Right lobe of liver (tissue), 6 donors: Measurements from ENCODE around the gene UNC119B. TPM values are rescaled to one million over a fixed set of nuclear protein-coding genes. Genes with fewer than 3 reads are reported as not detected.
A peak's percentile ranks its signal among the peaks of the same experiment; 100 is the strongest.

Experiments
- ATAC-seq, 4 donors: fragments of 200-7000 bp; cut with Tn5 transposase; one replicate each; pipeline ENCODE4 v1.9.1; 2020; ENCODE audit warnings: mild to moderate bottlenecking in 4 of 4, moderate library complexity in 4 of 4
- DNase-seq, 3 donors: peaks; one replicate each; pipeline ENCODE4 v3.0.0-alpha.2; 2020
- H3K27ac ChIP-seq, 3 donors: fragments of 200-600 bp; one replicate each; pipeline ENCODE4 v1.8.0; 2022
- H3K27me3 ChIP-seq, 2 donors: fragments of 200-600 bp; one replicate each; pipeline ENCODE4 v1.8.0; 2022
- H3K36me3 ChIP-seq, 4 donors: fragments of 200-600 bp; sonication (generic) in 1 of 4; one replicate each; pipeline versions ENCODE4 v1.5.1 to v1.8.0; 2017 to 2022; ENCODE audit warnings: control low read depth in 1 of 4
- H3K4me1 ChIP-seq, 4 donors: fragments of 200-600 bp; sonication (generic) in 1 of 4; one replicate each; pipeline versions ENCODE4 v1.5.1 to v1.8.0; 2017 to 2022; ENCODE audit warnings: control low read depth in 1 of 4
- H3K4me3 ChIP-seq, 3 donors: fragments of 200-600 bp; one replicate each; pipeline ENCODE4 v1.8.0; 2022
- H3K9me3 ChIP-seq, 4 donors: fragments of 200-600 bp; sonication (generic) in 1 of 4; one replicate each; pipeline versions ENCODE4 v1.5.1 to v1.8.0; 2017 to 2022; ENCODE audit warnings: control low read depth in 1 of 4
- POLR2A ChIP-seq: fragments of 450-650 bp; IDR thresholded peaks from one replicate; pipeline ENCODE4 v1.6.1; 2017; ENCODE audit warnings: antibody characterized with exemption, mild to moderate bottlenecking
- WGBS: methylation state at CpG from one replicate; pipeline ENCODE4 v1.1.6; 2018; ENCODE audit warnings: low coverage, low lambda C conversion rate; ENCODE audit not compliant: insufficient coverage; ENCODE audit errors: missing lambda C conversion rate; 5-methylcytosine and 5-hydroxymethylcytosine counted together
- intact Hi-C, 2 donors: fragments of 100-400 bp; cut with DNase I; formaldehyde crosslinking; loops; one replicate each; pipeline versions ENCODE4 v1.11.2 to v1.14.1; 2022
- total RNA-seq, 6 experiments: library from RNA; depleted of rRNA in 2 of 6; stranded (reverse); fragments of >200 nt in 2 of 6; fragmentation: NEBNext Ultra II Directional in 3 of 6; extraction: Animal tissue kit (Norgen Biotek cat#: 25700) in 3 of 6; gene quantifications; one replicate each; pipeline versions ENCODE4 v1.1.0 to v1.2.4, GENCODE V29; 2016 to 2023
- TF ChIP-seq, protein P1 (sequence below), 4 donors: fragments of 200-600 bp in 3 of 4; fragments of 450-650 bp in 1 of 4; IDR thresholded peaks; one replicate each; pipeline versions ENCODE4 v1.5.1 to v1.8.0; 2016 to 2022; ENCODE audit warnings: antibody characterized with exemption in 4 of 4, mild to moderate bottlenecking in 2 of 4
- donor health status: DM: no; HTN: yes; CAD: no.
- donor health status: DM: no; HTN: no; CAD: no.
- donor health status: DM: no; HTN: no; CAD: no.
- donor health status: DM: no; HTN: yes; CAD: no.
- donor health status: DM: no; HTN: yes; CAD: no.

Gene UNC119B
- total RNA-seq, 6 experiments from 2014 or later: 4.7 to 10.2 (median 6.6) TPM

GRCh38 chr12:120736404-120737331 lies 26.4 kb downstream of the UNC119B start:
- peaks cover 0 to 24% (median 8%) of the 10 kb centered on the region in 4 donors for H3K4me1 ChIP-seq
- WGBS: 93% methylated on average over 6 of the region's 38 CpGs
- intact Hi-C loops: no loop called here
- no peak overlapping the region for H3K27ac ChIP-seq
- H3K27me3 ChIP-seq: no peaks in the 10 kb centered on the region
- no peak overlapping the region for H3K4me3 ChIP-seq
- H3K36me3 ChIP-seq: peaks cover 0 to 7% (median 0%) of the 10 kb centered on the region in 4 donors
- DNase-seq: no peak
- TF ChIP-seq POLR2A: no peak
- TF ChIP-seq, protein P1, sequence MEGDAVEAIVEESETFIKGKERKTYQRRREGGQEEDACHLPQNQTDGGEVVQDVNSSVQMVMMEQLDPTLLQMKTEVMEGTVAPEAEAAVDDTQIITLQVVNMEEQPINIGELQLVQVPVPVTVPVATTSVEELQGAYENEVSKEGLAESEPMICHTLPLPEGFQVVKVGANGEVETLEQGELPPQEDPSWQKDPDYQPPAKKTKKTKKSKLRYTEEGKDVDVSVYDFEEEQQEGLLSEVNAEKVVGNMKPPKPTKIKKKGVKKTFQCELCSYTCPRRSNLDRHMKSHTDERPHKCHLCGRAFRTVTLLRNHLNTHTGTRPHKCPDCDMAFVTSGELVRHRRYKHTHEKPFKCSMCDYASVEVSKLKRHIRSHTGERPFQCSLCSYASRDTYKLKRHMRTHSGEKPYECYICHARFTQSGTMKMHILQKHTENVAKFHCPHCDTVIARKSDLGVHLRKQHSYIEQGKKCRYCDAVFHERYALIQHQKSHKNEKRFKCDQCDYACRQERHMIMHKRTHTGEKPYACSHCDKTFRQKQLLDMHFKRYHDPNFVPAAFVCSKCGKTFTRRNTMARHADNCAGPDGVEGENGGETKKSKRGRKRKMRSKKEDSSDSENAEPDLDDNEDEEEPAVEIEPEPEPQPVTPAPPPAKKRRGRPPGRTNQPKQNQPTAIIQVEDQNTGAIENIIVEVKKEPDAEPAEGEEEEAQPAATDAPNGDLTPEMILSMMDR (IDR thresholded peaks at IDR 0.05): no peak
- no peaks in the 10 kb centered on the region for H3K9me3 ChIP-seq
- ATAC-seq: no peak

- Histone ChIP-seq H3K4me1 (peaks cover 0 to 34% (median 13%) of the 10 kb centered on the region in 4 donors), H3K4me3 (no peak overlapping the region), H3K27ac (no peak overlapping the region), H3K27me3 (no peaks in the 10 kb centered on the region), H3K9me3 (no peaks in the 10 kb centered on the region), H3K36me3 (peaks cover 0 to 7% (median 0%) of the 10 kb centered on the region in 4 donors)
- no peak for DNase-seq
- 100% methylated on average over 7 of the region's 25 CpGs for WGBS
- ATAC-seq: no peak
- TF ChIP-seq POLR2A: no peak
- TF ChIP-seq, protein P1 (IDR thresholded peaks at IDR 0.05): no peak
- intact Hi-C loops: no loop called here
These were observed 27.4 kb downstream of the UNC119B start for GRCh38 chr12:120737557-120738251.

DNA sequence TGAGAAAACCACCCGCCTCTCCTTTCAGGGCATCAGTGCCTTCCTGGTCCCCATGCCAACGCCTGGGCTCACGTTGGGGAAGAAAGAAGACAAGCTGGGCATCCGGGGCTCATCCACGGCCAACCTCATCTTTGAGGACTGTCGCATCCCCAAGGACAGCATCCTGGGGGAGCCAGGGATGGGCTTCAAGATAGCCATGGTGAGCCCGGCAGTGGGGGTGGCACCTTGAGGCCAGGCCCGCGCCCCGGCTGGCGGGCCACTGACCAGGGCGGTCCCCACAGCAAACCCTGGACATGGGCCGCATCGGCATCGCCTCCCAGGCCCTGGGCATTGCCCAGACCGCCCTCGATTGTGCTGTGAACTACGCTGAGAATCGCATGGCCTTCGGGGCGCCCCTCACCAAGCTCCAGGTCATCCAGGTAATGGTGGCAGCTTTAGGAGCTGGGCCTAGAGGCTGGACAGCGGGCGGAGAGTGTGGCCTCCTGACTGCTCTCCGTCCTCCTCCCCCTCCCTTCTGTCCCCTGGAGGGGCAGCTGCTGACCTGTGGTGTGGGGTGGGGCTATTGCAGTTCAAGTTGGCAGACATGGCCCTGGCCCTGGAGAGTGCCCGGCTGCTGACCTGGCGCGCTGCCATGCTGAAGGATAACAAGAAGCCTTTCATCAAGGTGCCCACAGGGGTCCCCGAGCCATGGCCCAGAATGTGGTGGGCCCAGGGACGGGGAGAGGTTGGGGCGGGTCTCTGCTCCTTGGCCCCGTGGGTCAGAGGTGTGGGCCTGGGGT lies 28.2 kb downstream of the UNC119B start:
- DNase-seq: peak in 2 of 3 donors; percentile 80 to 83
- TF ChIP-seq, protein P1 (IDR thresholded peaks at IDR 0.05): no peak
- TF ChIP-seq POLR2A: no peak
- intact Hi-C loops: no loop called here
- no peak overlapping the region for H3K27ac ChIP-seq
- no peak overlapping the region for H3K4me3 ChIP-seq
- ATAC-seq: peak; percentile 24 to 72 (median 32)
- no peaks in the 10 kb centered on the region for H3K27me3 ChIP-seq
- 92% methylated on average over 2 of the region's 31 CpGs for WGBS
- peaks cover 0 to 7% (median 0%) of the 10 kb centered on the region in 4 donors for H3K36me3 ChIP-seq
- peaks cover 0 to 34% (median 13%) of the 10 kb centered on the region in 4 donors for H3K4me1 ChIP-seq
- H3K9me3 ChIP-seq: no peaks in the 10 kb centered on the region

DNA sequence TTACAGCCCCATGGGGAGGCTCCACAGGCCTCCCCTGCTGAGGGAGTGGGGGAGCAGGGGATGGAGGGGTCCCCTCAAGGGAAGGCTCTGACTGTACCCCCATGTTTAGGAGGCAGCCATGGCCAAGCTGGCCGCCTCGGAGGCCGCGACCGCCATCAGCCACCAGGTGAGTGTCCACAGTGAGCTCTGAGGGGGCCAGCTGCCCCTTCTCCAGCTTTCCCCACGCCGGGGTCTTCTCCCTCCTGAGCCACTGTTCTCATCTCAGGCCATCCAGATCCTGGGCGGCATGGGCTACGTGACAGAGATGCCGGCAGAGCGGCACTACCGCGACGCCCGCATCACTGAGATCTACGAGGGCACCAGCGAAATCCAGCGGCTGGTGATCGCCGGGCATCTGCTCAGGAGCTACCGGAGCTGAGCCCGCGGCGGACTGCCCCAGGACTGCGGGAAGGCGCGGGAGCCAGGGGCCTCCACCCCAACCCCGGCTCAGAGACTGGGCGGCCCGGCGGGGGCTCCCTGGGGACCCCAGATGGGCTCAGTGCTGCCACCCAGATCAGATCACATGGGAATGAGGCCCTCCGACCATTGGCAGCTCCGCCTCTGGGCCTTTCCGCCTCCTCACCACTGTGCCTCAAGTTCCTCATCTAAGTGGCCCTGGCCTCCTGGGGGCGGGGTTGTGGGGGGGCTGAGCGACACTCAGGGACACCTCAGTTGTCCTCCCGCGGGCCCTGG lies 28.9 kb downstream of the UNC119B start:
- Histone ChIP-seq H3K9me3 (no peaks in the 10 kb centered on the region), H3K4me1 (peaks cover 0 to 34% (median 13%) of the 10 kb centered on the region in 4 donors), H3K27ac (no peak overlapping the region), H3K27me3 (no peaks in the 10 kb centered on the region), H3K4me3 (no peak overlapping the region), H3K36me3 (peaks cover 0 to 7% (median 0%) of the 10 kb centered on the region in 4 donors)
- ATAC-seq: no peak
- no CpG with 5 or more reads among the region's 38 CpGs for WGBS
- TF ChIP-seq POLR2A: no peak
- TF ChIP-seq, protein P1 (IDR thresholded peaks at IDR 0.05): no peak
- intact Hi-C loops: no loop called here
- DNase-seq: no peak
